Peyer's patch (tissue), 4 donors: Measurements from ENCODE around the gene TBC1D9B.

ENCODE experiments used
- CTCF ChIP-seq, 6 experiments: fragments of 450-650 bp in 4 of 6; fragments of 200-600 bp in 2 of 6; sonication (generic) in 1 of 6; IDR thresholded peaks; one replicate each; pipeline ENCODE4 v1.5.1; 2017 to 2019; ENCODE audit warnings: antibody characterized with exemption in 6 of 6, mild to moderate bottlenecking in 3 of 6, moderate library complexity in 1 of 6
- POLR2A ChIP-seq, 2 donors: fragments of 450-650 bp; IDR thresholded peaks; one replicate each; pipeline ENCODE4 v1.5.1; 2017; ENCODE audit warnings: antibody characterized with exemption in 2 of 2, mild to moderate bottlenecking in 2 of 2, moderate library complexity in 2 of 2

- TF ChIP-seq CTCF (IDR thresholded peaks at IDR 0.05) = peak; percentile 11 to 75 (median 56)
- TF ChIP-seq POLR2A (IDR thresholded peaks at IDR 0.05) = no peak
Observed at GRCh38 chr5:179907556-179908324, at the start of gene TBC1D9B.
